Measurements from ENCODE around the gene PSAPL1.

- no peak for TF ChIP-seq CTCF (IDR thresholded peaks at IDR 0.05)
- TF ChIP-seq ZFX (IDR thresholded peaks at IDR 0.05; ENCODE audit: borderline replicate concordance) = no peak
These were observed 8.1 kb downstream of the PSAPL1 start for GRCh38 chr4:7426525-7427171.

Measured in 22Rv1 (cell line).